Endothelial cell (in vitro differentiated cells): ENCODE results near the gene GUCY1B1. TPM values are rescaled to one million over a fixed set of nuclear protein-coding genes. Genes with fewer than 3 reads are reported as not detected.

ENCODE experiments used
- DNase-seq: peaks from one replicate; pipeline ENCODE4 v3.0.0; 2021; ENCODE audit warnings: low spot score
- H3K27ac Mint-ChIP-seq: one replicate; pipeline ENCODE4 v1.8.0; 2021; ENCODE audit warnings: mixed read lengths, inconsistent platforms; ENCODE audit not compliant: unreplicated experiment
- H3K27me3 Mint-ChIP-seq: one replicate; pipeline ENCODE4 v1.8.0; 2021; ENCODE audit warnings: mild to moderate bottlenecking, moderate library complexity, mixed read lengths, inconsistent platforms; ENCODE audit not compliant: unreplicated experiment
- H3K36me3 Mint-ChIP-seq: one replicate; pipeline ENCODE4 v1.8.0; 2021; ENCODE audit warnings: mild to moderate bottlenecking, low read depth, mixed read lengths, inconsistent platforms; ENCODE audit not compliant: unreplicated experiment
- H3K4me1 Mint-ChIP-seq: one replicate; pipeline ENCODE4 v1.8.0; 2021; ENCODE audit warnings: mild to moderate bottlenecking, mixed read lengths, inconsistent platforms; ENCODE audit not compliant: unreplicated experiment
- H3K4me3 Mint-ChIP-seq: one replicate; pipeline ENCODE4 v1.8.0; 2021; ENCODE audit warnings: mild to moderate bottlenecking, mixed read lengths, inconsistent platforms; ENCODE audit not compliant: unreplicated experiment
- H3K9me3 Mint-ChIP-seq: one replicate; pipeline ENCODE4 v1.8.0; 2021; ENCODE audit warnings: mixed read lengths, inconsistent platforms; ENCODE audit not compliant: unreplicated experiment
- CTCF ChIP-seq: fragments of 200-600 bp; sonication (generic); IDR thresholded peaks from one replicate; pipeline ENCODE4 v1.5.0; 2021; ENCODE audit warnings: antibody characterized with exemption; ENCODE audit not compliant: unreplicated experiment
- total RNA-seq: library from RNA; stranded (reverse); fragmentation: NEBNext Ultra II Directional; extraction: Animal tissue kit (Norgen Biotek cat#: 25700); gene quantifications from one replicate; pipeline ENCODE4 v1.2.1, GENCODE V29; 2021; ENCODE audit not compliant: unreplicated experiment

Gene GUCY1B1
- total RNA-seq, 1 donor from 2014 or later, result 1.1 TPM

DNA sequence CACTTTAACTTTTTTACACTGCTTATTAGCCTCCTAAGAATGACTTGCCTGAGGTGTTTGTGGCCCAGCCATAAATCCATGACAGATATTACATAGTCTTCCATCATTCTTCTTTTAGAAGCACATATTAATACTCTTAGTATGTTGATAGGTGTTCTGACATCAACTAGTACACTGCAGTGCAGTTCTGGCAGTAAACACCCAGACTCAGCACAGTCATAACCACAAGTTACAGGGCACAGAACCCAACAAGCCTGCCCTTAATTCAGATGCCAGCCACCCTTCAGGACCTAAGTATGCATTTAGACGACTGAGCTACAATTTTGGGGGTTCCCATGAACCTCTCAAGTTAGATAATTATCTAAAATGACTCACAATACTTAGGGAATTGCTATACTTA, 36.5 kb upstream of the GUCY1B1 start:
- Mint-ChIP-seq H3K4me1 (no peaks in the 10 kb centered on the region), H3K27me3 (no peaks in the 10 kb centered on the region), H3K4me3 (no peak overlapping the region), H3K36me3 (no peaks in the 10 kb centered on the region), H3K9me3 (no peaks in the 10 kb centered on the region), H3K27ac (no peak overlapping the region)
- DNase-seq, result no peak
- TF ChIP-seq CTCF, result no peak

DNA sequence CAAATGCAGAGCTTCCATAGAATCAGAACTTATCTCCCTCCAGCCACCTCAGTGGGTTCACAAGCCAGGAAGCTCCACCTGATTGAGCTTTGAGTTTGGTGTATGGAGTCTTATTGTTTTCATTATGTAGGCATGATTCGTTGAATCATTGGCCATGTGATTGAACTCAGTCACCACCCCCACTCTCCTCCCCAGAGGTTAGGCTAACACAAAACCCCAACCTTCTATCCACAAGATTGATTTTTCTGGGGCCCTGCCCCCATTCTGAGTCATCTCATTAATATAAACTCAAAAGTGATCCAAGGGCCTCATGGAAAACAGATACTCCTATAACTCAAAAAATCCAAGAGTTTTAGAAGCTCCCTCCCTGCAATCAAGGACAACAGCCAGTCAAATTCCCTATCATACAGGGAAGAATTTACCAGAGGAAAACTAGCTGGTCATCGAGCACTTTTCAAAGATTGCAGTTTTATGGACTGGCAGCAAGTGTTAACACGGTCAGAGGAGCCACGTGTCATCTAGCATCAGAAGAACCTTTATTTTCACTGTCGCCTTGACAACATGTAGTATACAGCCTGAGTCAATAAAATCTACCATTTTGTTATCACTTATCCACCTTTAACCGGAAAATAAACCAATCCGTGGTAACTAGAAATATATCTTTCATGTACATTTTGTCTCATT, 35.9 kb upstream of the GUCY1B1 start:
- Mint-ChIP-seq H3K4me1 (no peaks in the 10 kb centered on the region), H3K4me3 (no peak overlapping the region), H3K27ac (no peak overlapping the region), H3K36me3 (no peaks in the 10 kb centered on the region), H3K27me3 (no peaks in the 10 kb centered on the region), H3K9me3 (no peaks in the 10 kb centered on the region)
- no peak for DNase-seq
- no peak for TF ChIP-seq CTCF

DNA sequence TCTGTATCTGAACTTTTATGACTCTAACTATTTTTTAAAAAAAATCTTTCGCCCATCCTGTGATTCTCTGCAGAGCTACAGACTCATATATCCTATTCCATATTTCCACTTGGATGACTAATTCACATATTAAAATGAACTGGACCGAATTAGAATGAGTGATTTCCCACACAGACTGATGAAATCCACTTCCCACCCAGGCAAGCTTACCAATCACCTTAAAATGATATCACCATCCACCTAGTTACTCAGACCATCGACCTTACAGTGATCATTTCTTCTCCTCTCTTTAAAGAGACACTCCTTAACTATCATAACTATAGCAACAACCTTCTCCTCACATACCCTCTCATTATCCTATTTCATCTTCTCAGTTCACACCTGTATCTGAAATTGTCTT, 34.1 kb upstream of the GUCY1B1 start:
- no peak for DNase-seq
- Mint-ChIP-seq H3K4me3 (no peak overlapping the region), H3K36me3 (no peaks in the 10 kb centered on the region), H3K9me3 (no peaks in the 10 kb centered on the region), H3K4me1 (no peaks in the 10 kb centered on the region), H3K27ac (no peak overlapping the region), H3K27me3 (no peaks in the 10 kb centered on the region)
- no peak for TF ChIP-seq CTCF

DNA sequence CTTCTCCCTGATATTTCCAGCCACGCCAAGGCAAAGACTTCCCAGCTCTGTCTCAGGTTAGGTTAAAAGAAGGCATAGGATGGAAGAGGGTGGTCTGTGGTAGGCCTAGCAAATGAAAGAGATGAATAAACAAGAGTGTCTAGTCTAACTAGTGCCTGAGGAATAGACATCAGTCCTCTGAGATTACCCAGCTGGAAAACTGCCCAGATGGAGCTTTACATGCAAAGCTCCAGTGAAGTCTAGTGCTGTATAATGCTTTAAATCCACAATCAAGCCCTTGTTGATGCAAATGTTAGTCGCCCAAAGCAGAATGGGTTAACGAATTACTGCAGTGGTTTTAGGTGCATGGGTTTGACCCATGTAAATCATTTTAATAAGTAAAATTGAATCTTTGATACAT, 24.8 kb upstream of the GUCY1B1 start:
- H3K9me3 Mint-ChIP-seq, result no peaks in the 10 kb centered on the region

More for the DNA sequence above, 24.8 kb upstream of the GUCY1B1 start:
- H3K36me3 Mint-ChIP-seq, result no peaks in the 10 kb centered on the region
- no peak for DNase-seq
- no peak overlapping the region for H3K27ac Mint-ChIP-seq
- H3K4me1 Mint-ChIP-seq, result no peaks in the 10 kb centered on the region
- H3K4me3 Mint-ChIP-seq, result no peak overlapping the region
- no peaks in the 10 kb centered on the region for H3K27me3 Mint-ChIP-seq
- TF ChIP-seq CTCF, result no peak
